Stimulated activated CD4-positive, alpha-beta T cell treated with anti-CD3 and anti-CD28 coated beads, Interleukin-1b, Interleukin-23, amount 100 ng/mL, for 48 hours (primary cell): ENCODE data around the gene DNAH1.

Experiments used
- DNase-seq: peaks from one replicate; pipeline ENCODE4 v3.0.0-alpha.2; 2020

Gene DNAH1

GRCh38 chr3:52361454-52361853 is 45.3 kb downstream of the DNAH1 start:
- no peak for DNase-seq

GRCh38 chr3:52361898-52362297 is 45.8 kb downstream of the DNAH1 start:
- DNase-seq, result no peak

- DNase-seq, result no peak
Observed at GRCh38 chr3:52364322-52365035, 48.4 kb downstream of the DNAH1 start.

GRCh38 chr3:52366527-52366926 is 50.4 kb downstream of the DNAH1 start:
- no peak for DNase-seq

DNA sequence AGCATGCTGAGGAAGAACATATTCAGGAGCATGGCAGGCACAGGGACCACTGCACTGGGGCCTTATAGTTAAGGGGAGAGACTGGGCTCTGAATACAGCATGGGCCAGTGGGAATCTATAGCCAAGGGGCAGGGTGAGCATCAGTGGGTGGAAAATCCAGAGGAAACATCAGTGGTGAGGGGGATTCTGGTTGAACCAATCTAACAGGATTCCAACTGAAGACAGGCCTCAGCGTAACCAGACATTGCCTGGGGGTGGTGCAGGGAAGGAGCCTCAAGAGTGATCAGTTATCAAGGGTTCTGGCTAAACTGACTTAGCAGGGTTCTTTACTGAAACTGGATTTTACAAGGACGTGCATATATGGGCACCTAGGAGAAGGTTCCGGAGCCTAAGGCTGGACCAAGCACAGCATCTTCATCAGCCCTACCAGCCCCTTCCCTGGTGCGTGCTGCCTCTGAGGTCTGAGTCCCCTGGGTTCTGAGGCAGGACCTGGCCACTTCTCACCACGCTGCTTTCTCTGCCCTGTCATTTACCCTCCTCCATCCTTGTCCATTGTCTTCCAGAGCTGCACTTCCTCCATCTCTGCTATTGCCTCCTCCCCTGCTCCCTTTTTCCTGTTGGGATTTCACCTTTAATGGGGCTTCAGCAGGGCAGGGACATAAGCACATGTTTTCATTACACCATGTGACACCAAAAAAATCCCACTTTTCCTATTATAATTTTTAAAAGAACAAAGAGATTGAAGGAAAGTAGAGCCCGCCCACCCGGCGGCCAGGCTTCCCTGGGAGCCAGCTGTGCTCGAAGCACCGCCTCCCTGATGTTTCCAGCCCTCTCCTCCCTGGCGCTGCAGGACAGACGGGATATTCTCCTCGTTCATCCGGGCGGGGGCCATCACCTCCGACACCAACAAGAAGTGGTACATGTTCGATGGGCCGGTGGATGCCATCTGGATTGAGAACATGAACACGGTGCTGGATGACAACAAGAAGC is 52.1 kb downstream of the DNAH1 start:
- DNase-seq, result no peak

GRCh38 chr3:52370531-52370930 is 54.4 kb downstream of the DNAH1 start:
- no peak for DNase-seq

DNA sequence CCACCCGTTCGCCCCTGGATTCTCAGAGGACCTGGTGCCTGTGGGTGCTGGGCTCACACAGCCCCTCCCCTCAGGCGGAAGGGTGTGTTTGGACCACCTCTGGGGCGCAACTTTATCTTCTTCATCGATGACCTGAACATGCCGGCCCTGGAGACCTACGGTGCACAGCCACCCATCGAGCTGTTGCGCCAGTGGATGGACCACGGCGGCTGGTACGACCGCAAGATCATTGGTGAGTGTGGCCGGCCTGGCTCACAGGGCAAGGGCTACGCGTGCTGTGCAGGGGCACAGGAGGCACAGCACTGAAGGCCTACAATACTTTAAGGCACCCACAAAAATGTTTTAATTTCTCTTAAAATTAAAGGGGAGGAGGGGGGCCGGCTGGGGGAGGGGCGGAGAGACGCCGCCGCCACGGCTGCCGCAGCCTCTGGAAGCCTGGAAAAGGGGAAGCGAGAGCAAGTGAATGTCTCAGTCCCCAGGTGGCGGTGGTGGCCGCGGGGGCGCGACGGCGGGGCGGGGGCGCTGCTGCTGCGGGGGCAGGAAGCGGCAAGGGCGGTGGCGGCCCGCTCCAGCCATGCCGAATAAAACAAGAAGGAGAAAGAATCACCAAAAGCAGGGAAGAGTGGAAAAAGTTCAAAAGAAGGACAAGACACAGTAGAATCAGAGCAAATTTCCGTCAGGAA is 56.8 kb downstream of the DNAH1 start:
- no peak for DNase-seq

GRCh38 chr3:52373676-52374075 is 57.6 kb downstream of the DNAH1 start:
- DNase-seq, result no peak

GRCh38 chr3:52374173-52374572 is 58.1 kb downstream of the DNAH1 start:
- DNase-seq, result no peak

DNA sequence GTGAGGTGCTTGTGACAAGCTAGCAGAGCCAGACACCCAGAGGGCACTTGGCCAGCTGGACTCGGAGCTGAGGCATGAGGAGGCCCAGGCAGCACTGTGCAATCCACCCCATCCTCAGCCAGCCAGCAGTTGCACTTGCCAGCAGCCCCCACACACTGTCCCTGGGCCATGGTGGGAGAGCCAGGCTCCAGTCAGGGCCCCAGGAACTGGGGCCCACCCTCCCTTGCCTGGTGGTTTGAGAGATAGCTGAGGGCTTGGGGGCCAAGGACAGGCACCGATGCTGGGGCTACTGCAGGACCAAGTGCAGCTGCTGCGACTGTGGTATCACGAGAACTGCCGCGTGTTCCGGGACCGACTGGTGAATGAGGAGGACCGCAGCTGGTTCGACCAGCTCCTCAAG is 63.5 kb downstream of the DNAH1 start:
- no peak for DNase-seq

DNA sequence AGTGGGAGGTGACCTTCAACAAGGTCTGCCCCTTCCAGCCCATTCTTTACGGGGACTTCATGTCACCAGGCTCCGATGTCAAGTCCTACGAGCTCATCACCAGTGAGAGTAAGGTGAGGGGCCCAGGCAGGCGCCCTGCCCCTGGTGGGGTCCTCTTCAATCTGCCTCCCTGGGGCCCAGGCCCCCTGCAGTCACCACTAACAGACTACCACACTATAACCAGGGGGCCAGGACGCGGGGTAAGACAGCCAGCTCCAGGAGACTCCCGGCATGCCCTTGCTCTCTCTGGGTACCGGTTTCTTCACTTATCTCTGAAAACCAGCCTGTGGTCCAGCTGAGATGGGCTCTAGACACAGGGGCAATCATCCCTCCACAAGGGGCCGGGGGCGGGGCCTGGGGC is 63.9 kb downstream of the DNAH1 start:
- DNase-seq, result no peak

GRCh38 chr3:52381623-52382022 is 65.5 kb downstream of the DNAH1 start:
- DNase-seq, result no peak

- no peak for DNase-seq
Observed at GRCh38 chr3:52383446-52383845, 67.3 kb downstream of the DNAH1 start.

- DNase-seq, result no peak
Observed at GRCh38 chr3:52384019-52384761, 68.1 kb downstream of the DNAH1 start.

DNA sequence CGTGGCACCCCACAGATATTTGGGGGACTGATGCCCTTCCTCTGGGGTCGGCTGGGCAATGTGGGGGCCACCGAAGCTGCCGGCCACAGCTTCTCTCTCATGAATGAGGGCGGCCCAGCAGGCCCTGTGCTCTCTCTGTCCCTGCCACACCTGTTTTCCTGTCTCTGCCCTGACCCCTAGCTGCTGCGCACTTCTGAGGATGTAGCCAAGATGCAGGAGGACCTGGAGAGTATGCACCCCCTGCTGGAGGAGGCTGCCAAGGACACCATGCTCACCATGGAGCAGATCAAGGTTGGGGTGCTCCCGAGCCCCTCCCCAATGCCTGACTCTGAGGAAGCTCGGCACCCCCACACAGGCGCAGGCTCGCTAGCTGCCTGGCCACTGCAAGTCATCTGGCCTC is 69.0 kb downstream of the DNAH1 start:
- DNase-seq, result peak; percentile 29

DNA sequence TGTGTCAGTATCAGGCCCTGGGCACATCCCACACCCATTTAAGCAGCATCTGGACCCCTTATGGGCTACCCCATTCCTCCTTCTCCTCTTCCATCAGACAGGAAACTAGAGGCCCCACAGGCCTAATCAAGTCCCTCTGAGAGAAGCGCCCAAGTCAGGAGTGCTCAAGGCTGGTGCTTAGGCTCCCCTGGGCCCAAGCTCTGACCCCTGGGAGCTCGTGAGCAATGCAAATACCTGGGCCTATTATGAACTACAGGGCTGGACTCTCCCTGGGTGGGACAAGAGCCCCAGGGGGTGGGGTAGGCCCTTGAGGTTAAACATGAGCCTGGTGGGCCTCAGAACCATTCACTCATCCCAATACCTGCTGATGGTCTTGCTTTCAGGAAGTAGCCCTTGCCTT is 71.4 kb downstream of the DNAH1 start:
- no peak for DNase-seq

- DNase-seq, result no peak
Observed at GRCh38 chr3:52388348-52388821, 72.3 kb downstream of the DNAH1 start.

DNA sequence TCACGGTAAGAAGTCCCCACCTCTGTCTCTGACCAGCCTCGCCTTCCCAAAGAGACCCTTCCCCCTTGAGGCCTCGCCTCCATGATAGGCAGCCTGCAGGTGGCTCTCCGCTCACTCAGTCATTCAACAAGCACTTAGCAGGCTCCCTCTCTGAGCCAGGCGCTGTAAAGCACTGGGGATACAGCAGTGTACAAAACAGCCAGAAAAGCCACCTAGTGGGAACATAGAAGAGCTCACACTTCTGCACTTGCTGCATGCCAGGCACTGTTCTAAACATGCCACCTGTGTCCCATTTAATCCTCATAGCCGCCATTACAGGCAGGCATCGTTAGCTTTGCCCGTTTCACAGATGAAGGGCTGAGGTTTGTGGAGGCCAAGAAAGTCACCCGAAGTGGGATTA is 72.8 kb downstream of the DNAH1 start:
- no peak for DNase-seq

DNA sequence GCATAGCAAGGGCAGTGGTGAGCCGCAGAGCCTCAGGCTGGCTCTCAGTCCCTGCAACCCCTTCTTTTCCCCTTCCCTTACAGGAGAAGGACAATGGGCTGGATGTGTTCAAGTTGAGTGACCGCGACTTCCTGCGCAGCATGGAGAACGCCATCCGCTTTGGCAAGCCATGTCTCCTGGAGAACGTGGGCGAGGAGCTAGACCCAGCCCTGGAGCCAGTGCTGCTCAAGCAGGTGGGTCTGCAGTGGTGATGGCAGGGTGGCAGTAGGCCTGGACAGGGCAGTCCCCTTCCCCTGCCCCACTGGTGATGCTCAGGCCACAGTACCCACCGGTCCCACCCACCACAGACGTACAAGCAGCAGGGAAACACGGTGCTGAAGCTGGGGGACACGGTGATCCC is 75.0 kb downstream of the DNAH1 start:
- DNase-seq, result no peak

DNA sequence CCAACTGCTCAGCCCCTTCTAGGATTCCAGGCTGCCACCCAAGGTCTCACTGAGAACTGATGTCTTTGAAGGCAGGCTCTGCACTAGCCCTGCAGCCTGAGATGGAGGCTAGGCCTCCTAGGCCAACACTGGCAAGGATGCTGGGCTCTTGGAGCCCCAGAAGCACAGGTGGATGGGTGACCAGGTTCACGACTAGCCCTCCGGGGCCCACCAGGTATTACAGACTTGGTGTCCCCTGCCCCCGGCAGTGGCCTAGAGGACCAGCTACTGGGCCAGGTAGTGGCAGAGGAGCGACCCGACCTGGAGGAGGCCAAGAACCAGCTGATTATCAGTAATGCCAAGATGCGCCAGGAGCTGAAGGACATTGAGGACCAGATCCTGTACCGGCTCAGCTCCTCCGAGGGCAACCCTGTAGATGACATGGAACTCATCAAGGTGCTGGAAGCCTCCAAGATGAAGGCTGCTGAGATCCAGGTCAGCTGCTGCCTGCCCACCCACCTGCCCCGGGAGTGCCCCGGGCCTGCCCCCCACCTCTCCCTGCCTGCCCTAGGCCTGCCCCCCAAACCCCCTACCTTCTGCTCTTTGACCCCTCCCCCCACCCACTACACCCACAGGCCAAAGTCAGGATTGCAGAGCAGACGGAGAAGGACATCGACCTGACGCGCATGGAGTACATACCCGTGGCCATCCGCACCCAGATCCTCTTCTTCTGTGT is 76.3 kb downstream of the DNAH1 start:
- DNase-seq, result no peak

- no peak for DNase-seq
Observed at GRCh38 chr3:52393131-52393807, 77.2 kb downstream of the DNAH1 start.
